HFF-Myc (cell line): ENCODE results near the gene FGFRL1.

Source experiments
- DNase-seq: peaks from one replicate; pipeline ENCODE4 v3.0.0-alpha.2; 2011; ENCODE audit warnings: low read depth; ENCODE audit errors: extremely low read depth
- H3K4me3 ChIP-seq: replicated peaks from 2 replicates; pipeline ENCODE4 v1.5.1; 2011; ENCODE audit warnings: low read depth, mild to moderate bottlenecking, control low read depth, low read length
- CTCF ChIP-seq: IDR thresholded peaks from 2 replicates; pipeline ENCODE4 v1.5.1; 2012; ENCODE audit warnings: mild to moderate bottlenecking, low read depth, low read length, control low read depth; ENCODE audit errors: missing control alignments

Gene FGFRL1

DNA sequence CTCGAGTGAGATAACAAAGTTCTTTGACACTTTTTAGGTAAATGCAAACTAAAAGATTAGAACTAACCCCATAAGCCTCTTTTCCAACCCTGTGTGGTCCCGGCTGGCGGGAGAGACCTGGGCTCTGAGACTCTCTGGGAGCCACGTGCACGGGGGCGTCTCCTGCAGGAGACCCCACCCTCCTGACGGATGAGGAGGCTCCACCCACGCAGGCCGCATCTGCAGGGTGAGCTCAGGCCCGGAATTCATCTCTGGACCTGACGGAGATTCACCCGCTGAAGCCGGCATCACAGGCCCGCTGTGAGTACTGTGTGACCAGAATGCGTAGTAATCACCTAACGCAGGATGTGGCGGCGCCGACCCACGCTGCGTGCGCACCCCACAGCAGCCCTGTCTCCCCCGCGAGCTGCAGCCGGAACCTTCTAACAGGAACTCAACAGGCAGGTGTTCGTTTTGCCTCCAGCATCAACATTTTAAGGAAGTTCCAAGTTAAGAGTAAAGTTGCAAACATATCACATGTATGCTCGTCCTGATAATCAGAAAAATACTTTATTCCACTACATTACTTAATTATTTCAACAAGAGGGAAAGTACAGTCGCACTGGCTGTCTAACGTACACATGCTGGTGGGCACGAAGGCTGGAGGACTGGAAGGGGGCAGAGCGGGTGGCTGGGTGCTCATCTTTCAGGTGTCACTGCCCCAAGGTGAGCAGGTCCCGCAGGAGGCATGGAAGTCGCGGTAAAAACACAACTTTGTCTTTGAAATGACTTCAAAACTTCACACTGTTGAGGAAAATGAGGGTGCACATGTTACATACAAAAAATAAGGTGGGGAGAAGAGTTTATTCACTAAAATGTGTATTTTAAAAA is 44.5 kb downstream of the FGFRL1 start:
- no peak for TF ChIP-seq CTCF
- no peak for DNase-seq
- no peak overlapping the region for H3K4me3 ChIP-seq

DNA sequence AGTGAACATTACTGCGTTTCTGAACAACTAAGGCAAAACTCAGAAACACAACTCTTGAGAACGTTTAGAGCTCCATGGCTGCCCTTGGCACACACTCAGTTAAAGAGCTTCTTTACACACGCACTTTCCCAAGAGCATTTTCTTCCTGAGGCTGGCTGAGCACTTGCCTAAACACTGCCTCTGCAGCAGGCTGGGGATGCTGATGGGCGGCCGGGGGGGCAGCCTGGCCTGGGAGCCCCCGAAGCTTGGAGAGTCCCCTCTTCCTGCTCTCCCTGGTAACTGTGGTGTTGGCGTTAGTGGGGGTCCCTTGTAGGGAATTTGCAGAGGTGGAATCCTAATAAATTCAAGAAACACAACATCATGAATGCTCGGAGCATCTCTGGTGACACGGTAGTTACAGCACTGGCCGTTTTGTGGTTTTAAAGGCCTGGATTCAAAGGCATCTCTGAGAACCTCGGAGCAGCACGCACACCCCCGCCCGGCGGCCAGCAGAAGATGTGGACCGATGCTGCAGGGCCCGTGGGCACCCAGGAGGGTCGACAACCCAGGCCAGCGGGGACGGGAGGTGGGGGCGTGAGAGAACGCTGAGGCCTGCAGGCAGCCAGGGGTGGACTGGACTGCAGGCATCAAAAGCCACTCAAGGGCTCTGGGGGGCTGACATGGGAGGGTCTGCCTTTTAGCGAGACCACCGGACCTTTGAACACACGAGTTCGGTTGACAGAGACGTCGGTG is 45.4 kb downstream of the FGFRL1 start:
- TF ChIP-seq CTCF: no peak
- no peak overlapping the region for H3K4me3 ChIP-seq

DNA sequence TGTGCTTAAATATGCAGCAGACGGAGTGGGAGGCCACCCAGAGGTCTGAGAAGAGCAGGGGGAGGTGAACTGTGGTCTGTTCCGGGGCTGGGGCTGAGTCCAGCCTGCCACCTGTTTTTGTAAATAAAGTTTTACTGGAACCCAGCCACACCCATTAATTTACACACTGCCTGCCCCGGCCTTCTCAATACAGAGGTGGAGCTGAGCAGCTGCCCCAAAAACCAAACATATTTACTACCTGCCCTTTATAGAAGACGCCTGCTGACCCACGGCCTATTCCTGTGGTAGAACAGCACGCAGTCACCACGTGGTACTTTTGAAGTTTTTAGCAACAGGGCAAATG is 45.9 kb downstream of the FGFRL1 start:
- no peak for DNase-seq
- H3K4me3 ChIP-seq: no peak overlapping the region
- TF ChIP-seq CTCF: no peak

More for the DNA sequence above, 45.4 kb downstream of the FGFRL1 start:
- DNase-seq: no peak

DNA sequence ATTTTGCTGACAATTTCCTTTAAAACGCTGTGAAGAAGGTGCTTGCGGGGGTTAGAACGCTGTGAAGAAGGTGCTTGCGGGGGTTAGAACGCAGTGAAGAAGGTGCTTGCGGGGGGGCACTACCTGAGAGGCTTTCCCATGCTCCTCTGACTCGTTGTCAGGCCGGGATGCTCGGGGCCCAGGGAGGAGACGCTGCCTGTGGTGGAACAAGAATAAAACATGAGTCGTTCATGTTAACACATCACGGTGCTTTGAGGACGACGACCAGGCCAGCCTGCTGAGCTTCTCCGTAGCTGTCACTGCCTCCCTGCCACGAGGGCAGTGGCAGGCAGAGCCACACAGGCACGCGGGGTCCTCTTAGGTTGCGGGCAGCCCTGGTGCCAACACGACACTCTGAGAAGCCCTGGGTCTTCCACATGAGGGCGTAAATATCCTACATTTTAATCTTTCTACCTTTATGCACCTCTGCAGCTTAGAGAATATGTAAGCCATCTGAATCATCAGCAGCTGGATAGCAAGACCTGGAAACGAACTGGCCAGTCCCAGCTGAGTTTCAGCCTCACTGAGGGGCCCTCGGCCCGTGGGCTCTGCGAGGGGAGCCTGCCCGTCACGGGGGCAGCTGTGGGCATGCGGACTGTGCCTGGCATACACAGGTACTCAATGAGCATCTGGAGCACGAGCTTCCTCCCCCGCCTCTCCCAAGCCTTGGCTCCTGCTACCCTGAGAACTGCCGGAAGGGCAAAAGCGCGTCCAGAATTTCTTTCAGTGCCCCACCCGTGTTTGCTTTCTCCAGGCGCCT is 47.0 kb downstream of the FGFRL1 start:
- no peak for DNase-seq
- no peak overlapping the region for H3K4me3 ChIP-seq
- no peak for TF ChIP-seq CTCF

DNA sequence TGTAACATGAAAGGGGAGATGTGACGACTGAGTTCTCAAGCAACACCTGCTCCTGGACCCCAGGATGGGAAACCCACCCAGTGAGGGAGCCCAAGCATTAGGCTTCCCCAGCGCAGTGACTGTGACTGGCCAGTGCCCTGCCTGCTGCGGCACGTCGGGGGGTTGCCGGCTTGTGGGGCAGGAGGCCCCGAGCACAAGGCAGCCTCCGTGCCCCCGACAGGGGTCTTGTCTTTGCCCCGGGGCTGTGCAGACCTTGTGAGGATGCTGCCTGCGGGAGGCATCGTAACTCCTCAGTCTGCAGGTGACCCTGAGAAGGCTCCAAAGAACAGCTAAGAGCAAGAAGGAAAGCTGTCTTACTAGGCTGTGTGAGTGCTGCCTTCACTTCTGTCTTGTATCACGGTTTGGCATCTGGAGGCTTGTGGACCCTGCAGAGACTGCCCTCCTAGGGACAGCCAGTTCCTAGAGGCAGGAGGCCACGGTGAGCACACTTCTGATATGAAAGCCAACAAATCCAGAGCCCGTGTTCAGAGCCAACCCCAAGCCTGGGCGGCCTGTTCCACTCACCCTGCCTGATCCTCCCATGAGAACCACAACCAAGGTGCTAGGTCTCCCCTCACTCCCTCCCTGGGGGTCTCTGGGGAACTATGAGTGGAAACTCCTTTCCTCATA is 47.7 kb downstream of the FGFRL1 start:
- no peak overlapping the region for H3K4me3 ChIP-seq
- no peak for DNase-seq
- TF ChIP-seq CTCF: no peak

GRCh38 chr4:1060121-1060520 is 48.7 kb downstream of the FGFRL1 start:
- no peak for TF ChIP-seq CTCF
- H3K4me3 ChIP-seq: no peak overlapping the region
- DNase-seq: no peak
